ENCODE data around the gene GRHL3. TPM values are rescaled to one million over a fixed set of nuclear protein-coding genes. Genes with fewer than 3 reads are reported as not detected.

GRHL3 gene
- total RNA-seq, 1 donor from 2014 or later = 0.80 TPM

GRCh38 chr1:24329331-24329730 lies 10.2 kb downstream of the GRHL3 start:
- Histone ChIP-seq H3K27ac (no peak overlapping the region), H3K36me3 (no peaks in the 10 kb centered on the region), H3K4me1 (no peaks in the 10 kb centered on the region), H3K27me3 (ENCODE audit: low read depth) (no peaks in the 10 kb centered on the region), H3K9me3 (no peaks in the 10 kb centered on the region), H3K4me3 (no peak overlapping the region)
- ATAC-seq (no peak), DNase-seq (no peak)
- no peak for TF ChIP-seq CTCF (IDR thresholded peaks at IDR 0.05)
- intact Hi-C loops (cut with DNase I) = no loop called here

DNA sequence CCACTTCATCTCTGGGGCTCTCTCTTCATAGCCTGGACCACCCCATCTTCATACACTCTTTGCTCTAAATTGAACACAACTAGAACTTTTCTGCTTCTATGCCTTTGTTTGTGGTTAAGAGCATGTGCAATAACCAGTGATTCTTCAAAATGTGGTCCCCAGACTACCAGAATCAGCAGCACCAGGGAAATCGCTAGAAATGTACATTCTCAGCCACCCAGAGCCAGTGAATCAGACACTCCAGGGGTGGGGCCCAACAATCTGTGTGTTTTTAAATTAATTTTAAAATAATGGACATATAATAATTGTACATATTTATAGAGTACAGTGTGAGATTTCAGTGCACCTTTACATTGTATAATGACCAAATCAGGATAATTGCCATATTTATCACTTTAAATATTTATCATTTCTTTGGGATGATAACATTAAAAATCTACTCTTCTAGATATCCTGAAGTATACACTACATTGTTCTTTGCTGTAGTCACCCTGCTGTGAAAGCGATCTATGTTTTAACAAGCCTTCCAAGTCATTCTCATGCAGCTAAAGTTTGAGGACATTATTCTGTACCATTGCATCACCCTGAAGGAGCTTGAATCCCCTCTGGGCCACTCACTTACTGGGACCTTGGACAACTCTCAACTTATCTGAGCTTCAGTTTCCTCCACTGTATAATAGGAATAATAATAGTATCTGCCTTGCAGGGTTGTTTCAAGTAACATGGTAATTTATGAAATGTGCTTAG lies 10.8 kb downstream of the GRHL3 start:
- no peak for TF ChIP-seq CTCF (IDR thresholded peaks at IDR 0.05)
- H3K27me3 ChIP-seq (ENCODE audit: low read depth) = no peaks in the 10 kb centered on the region
- no peaks in the 10 kb centered on the region for H3K4me1 ChIP-seq
- no peaks in the 10 kb centered on the region for H3K9me3 ChIP-seq
- no peak overlapping the region for H3K4me3 ChIP-seq
- DNase-seq (no peak), ATAC-seq (no peak)
- no peaks in the 10 kb centered on the region for H3K36me3 ChIP-seq
- no peak overlapping the region for H3K27ac ChIP-seq
- intact Hi-C loops (cut with DNase I) = no loop called here

DNA sequence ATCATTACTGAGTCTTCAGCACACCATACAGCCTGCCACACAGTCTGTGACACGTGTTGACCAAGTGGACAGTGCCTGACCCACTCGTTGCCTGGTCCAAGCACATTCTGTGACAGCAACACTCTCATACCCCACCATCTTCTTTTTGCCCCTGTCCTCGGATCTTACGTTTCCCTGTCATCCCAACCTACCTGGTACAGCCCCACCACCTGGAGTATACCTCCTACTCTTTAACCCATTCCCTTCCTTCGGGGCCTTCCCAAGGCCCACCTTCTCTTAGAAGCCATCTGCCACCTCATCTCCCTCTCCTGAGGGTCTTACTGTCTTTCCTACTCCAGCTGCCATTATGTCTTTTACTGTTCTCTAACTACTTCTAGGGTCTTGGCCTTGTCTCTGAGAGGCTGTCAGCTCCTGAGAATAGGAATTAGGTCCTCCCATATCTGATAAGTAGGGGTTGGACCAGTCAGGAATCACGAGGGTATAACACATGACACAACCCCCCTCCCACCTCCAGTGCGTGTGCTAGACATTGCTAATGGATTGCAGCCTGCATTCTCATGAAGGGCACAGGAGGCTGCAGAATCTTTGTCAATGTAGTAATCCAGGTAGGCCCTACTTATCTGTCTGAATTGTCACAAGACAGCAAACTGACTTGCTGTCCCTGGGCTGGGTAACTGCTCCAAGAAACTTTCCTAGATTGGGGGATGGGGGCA lies 13.0 kb downstream of the GRHL3 start:
- Histone ChIP-seq H3K36me3 (no peaks in the 10 kb centered on the region), H3K27ac (no peak overlapping the region), H3K9me3 (no peaks in the 10 kb centered on the region), H3K4me3 (no peak overlapping the region), H3K27me3 (ENCODE audit: low read depth) (no peaks in the 10 kb centered on the region), H3K4me1 (no peaks in the 10 kb centered on the region)
- intact Hi-C loops (cut with DNase I) = no loop called here
- ATAC-seq (no peak), DNase-seq (no peak)
- no peak for TF ChIP-seq CTCF (IDR thresholded peaks at IDR 0.05)

DNA sequence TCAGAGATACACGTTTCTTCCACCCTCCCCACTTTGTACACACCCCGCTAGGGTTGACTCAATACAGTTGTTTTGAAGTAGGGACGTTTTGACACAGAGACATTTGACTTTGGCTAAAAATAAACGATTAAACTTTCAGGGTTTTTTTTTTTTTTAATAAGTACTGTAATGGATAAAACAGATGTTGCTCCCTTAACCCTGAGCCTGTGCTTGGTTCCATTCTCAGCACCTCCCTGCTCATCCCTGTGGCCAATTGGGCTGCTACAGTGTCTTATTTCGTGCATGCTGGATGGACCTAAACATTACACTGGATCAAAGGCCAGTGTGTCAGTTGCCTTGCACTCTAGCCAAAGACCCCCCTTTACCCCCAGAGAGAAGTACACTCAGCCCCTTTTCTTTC lies 16.9 kb downstream of the GRHL3 start:
- no peaks in the 10 kb centered on the region for H3K36me3 ChIP-seq
- intact Hi-C loops (cut with DNase I) = no loop called here

GRCh38 chr1:24337455-24337854 lies 18.3 kb downstream of the GRHL3 start:
- H3K9me3 ChIP-seq = no peaks in the 10 kb centered on the region
- ATAC-seq = no peak
- H3K4me3 ChIP-seq = no peak overlapping the region
- H3K27me3 ChIP-seq (ENCODE audit: low read depth) = no peaks in the 10 kb centered on the region
- no peak for DNase-seq
- H3K27ac ChIP-seq = no peak overlapping the region
- intact Hi-C loops (cut with DNase I) = no loop called here
- H3K36me3 ChIP-seq = no peaks in the 10 kb centered on the region
- H3K4me1 ChIP-seq = no peaks in the 10 kb centered on the region
- no peak for TF ChIP-seq CTCF (IDR thresholded peaks at IDR 0.05)

More for the DNA sequence above, 16.9 kb downstream of the GRHL3 start:
- TF ChIP-seq CTCF (IDR thresholded peaks at IDR 0.05) = no peak
- ATAC-seq (no peak), DNase-seq (no peak)
- H3K27me3 ChIP-seq (ENCODE audit: low read depth) = no peaks in the 10 kb centered on the region
- no peaks in the 10 kb centered on the region for H3K9me3 ChIP-seq
- no peak overlapping the region for H3K27ac ChIP-seq
- no peaks in the 10 kb centered on the region for H3K4me1 ChIP-seq
- no peak overlapping the region for H3K4me3 ChIP-seq

All from lower lobe of right lung (tissue), 2 donors.